Mesenchymal stem cell (in vitro differentiated cells and primary cell): ENCODE measurements around the gene COL18A1.
A peak's percentile ranks its signal among the peaks of the same experiment; 100 is the strongest.

Experiments used
- DNase-seq: peaks from one replicate; pipeline ENCODE4 v3.0.0-alpha.2; 2013
- H2AFZ ChIP-seq: one replicate; pipeline ENCODE4 v1.6.1; 2013; ENCODE audit warnings: low read depth, mild to moderate bottlenecking, control low read depth, inconsistent platforms, low read length, moderate library complexity
- H2AK5ac ChIP-seq: 2 replicates; pipeline ENCODE4 v1.6.1; 2013; ENCODE audit warnings: low read length, moderate library complexity, mild to moderate bottlenecking, inconsistent platforms; ENCODE audit not compliant: severe bottlenecking
- H2BK120ac ChIP-seq: one replicate; pipeline ENCODE4 v1.6.1; 2013; ENCODE audit warnings: low read depth, mild to moderate bottlenecking, inconsistent platforms, low read length, moderate library complexity
- H2BK12ac ChIP-seq, 2 experiments: one replicate each; pipeline ENCODE4 v1.6.1; 2013; ENCODE audit warnings: inconsistent platforms in 2 of 2, low read length in 2 of 2, mild to moderate bottlenecking in 2 of 2, moderate library complexity in 2 of 2, control low read depth in 1 of 2
- H2BK15ac ChIP-seq: one replicate; pipeline ENCODE4 v1.6.1; 2013; ENCODE audit warnings: mild to moderate bottlenecking, low read depth, inconsistent platforms; ENCODE audit not compliant: poor library complexity, severe bottlenecking
- H2BK5ac ChIP-seq: 2 replicates; pipeline ENCODE4 v1.6.1; 2013; ENCODE audit warnings: low read depth, mild to moderate bottlenecking, low read length, control low read depth, inconsistent platforms; ENCODE audit not compliant: poor library complexity, severe bottlenecking
- H3K14ac ChIP-seq, 2 experiments: one replicate each; pipeline ENCODE4 v1.6.1; 2013; ENCODE audit warnings: inconsistent platforms in 2 of 2, low read length in 2 of 2, control low read depth in 1 of 2, mild to moderate bottlenecking in 1 of 2, moderate library complexity in 1 of 2
- H3K18ac ChIP-seq, 2 experiments: one replicate each; pipeline ENCODE4 v1.6.1; 2013; ENCODE audit warnings: inconsistent platforms in 2 of 2, low read length in 2 of 2, control low read depth in 1 of 2, low read depth in 1 of 2, mild to moderate bottlenecking in 1 of 2
- H3K23ac ChIP-seq, 2 experiments: one replicate each; pipeline ENCODE4 v1.6.1; 2013; ENCODE audit warnings: inconsistent platforms in 2 of 2, low read length in 2 of 2, mild to moderate bottlenecking in 2 of 2, moderate library complexity in 2 of 2, control low read depth in 1 of 2
- H3K27ac ChIP-seq: 2 replicates; pipeline ENCODE4 v1.5.1; 2013; ENCODE audit warnings: mild to moderate bottlenecking, moderate library complexity, low read length, control low read depth, inconsistent platforms; ENCODE audit not compliant: poor library complexity, severe bottlenecking
- H3K27me3 ChIP-seq, 2 experiments: 2 replicates each; pipeline versions ENCODE4 v1.6.1 to v1.7.0; 2013; ENCODE audit warnings: low read length in 2 of 2, mild to moderate bottlenecking in 2 of 2, moderate library complexity in 2 of 2, control low read depth in 1 of 2, inconsistent platforms in 1 of 2; ENCODE audit not compliant: control insufficient read depth in 1 of 2, insufficient read depth in 1 of 2
- H3K36me3 ChIP-seq, 2 experiments: 2 replicates each; pipeline versions ENCODE4 v1.6.1 to v1.7.0; 2013; ENCODE audit warnings: low read length in 2 of 2, control low read depth in 1 of 2, inconsistent platforms in 1 of 2, low read depth in 1 of 2, mild to moderate bottlenecking in 1 of 2; ENCODE audit not compliant: insufficient read depth in 2 of 2, control insufficient read depth in 1 of 2
- H3K4ac ChIP-seq, 2 experiments: one replicate each; pipeline ENCODE4 v1.6.1; 2013; ENCODE audit warnings: inconsistent platforms in 2 of 2, low read length in 2 of 2, mild to moderate bottlenecking in 2 of 2, moderate library complexity in 2 of 2, control low read depth in 1 of 2, low read depth in 1 of 2
- H3K4me1 ChIP-seq: 2 replicates; pipeline ENCODE4 v1.6.1; 2013; ENCODE audit warnings: low read depth, low read length, control low read depth; ENCODE audit not compliant: control insufficient read depth, insufficient read depth
- H3K4me2 ChIP-seq: 2 replicates; pipeline ENCODE4 v1.6.1; 2013; ENCODE audit warnings: low read length, mild to moderate bottlenecking, inconsistent platforms; ENCODE audit not compliant: poor library complexity, severe bottlenecking
- H3K4me3 ChIP-seq, 2 experiments: 2 replicates each; pipeline versions ENCODE4 v1.5.1 to v1.7.0; 2013; ENCODE audit warnings: low read length in 2 of 2, mild to moderate bottlenecking in 2 of 2, control low read depth in 1 of 2, low read depth in 1 of 2; ENCODE audit not compliant: insufficient read depth in 1 of 2
- H3K79me1 ChIP-seq: replicated peaks from 2 replicates; pipeline ENCODE4 v1.6.1; 2013; ENCODE audit warnings: mild to moderate bottlenecking, control low read depth, low read length, inconsistent platforms; ENCODE audit not compliant: poor library complexity, severe bottlenecking
- H3K9ac ChIP-seq: 2 replicates; pipeline ENCODE4 v1.7.0; 2013; ENCODE audit warnings: mild to moderate bottlenecking, low read length, moderate library complexity
- H3K9me3 ChIP-seq: 2 replicates; pipeline ENCODE4 v1.7.0; 2013; ENCODE audit warnings: mild to moderate bottlenecking, low read length; ENCODE audit not compliant: control insufficient read depth
- H4K8ac ChIP-seq: one replicate; pipeline ENCODE4 v1.6.1; 2013; ENCODE audit warnings: inconsistent platforms, mild to moderate bottlenecking, low read length, moderate library complexity
- H4K91ac ChIP-seq: one replicate; pipeline ENCODE4 v1.6.1; 2013; ENCODE audit warnings: mild to moderate bottlenecking, low read length, inconsistent platforms
- WGBS: methylation state at CpG from one replicate; pipeline ENCODE4 v1.1.7; 2013; ENCODE audit warnings: mixed read lengths; 5-methylcytosine and 5-hydroxymethylcytosine counted together

COL18A1 gene

GRCh38 chr21:45494135-45494850, 89.3 kb downstream of the COL18A1 start:
- H3K9ac ChIP-seq: no peak overlapping the region
- H2BK12ac ChIP-seq: no peak overlapping the region

GRCh38 chr21:45494851-45495680, 90.1 kb downstream of the COL18A1 start:
- Histone ChIP-seq H2AFZ (no peak overlapping the region), H3K36me3 (peaks cover 41 to 99% of the 10 kb centered on the region in 2 experiments), H4K91ac (no peak overlapping the region), H4K8ac (no peak overlapping the region), H3K27me3 (no peaks in the 10 kb centered on the region), H3K4me3 (no peak overlapping the region), H3K4ac (no peak overlapping the region), H3K23ac (no peak overlapping the region), H2BK12ac (no peak overlapping the region), H2BK5ac (no peak overlapping the region), H3K4me2 (no peak overlapping the region), H2BK15ac (no peak overlapping the region), H3K79me1 (peaks cover 38% of the 10 kb centered on the region), H3K27ac (no peak overlapping the region), H3K18ac (no peak overlapping the region), H2BK120ac (no peak overlapping the region), H3K14ac (no peak overlapping the region), H2AK5ac (no peak overlapping the region), H3K9ac (no peak overlapping the region), H3K9me3 (no peaks in the 10 kb centered on the region), H3K4me1 (peaks cover 4% of the 10 kb centered on the region)
- WGBS: 95% methylated on average over 29 of the region's 30 CpGs
- DNase-seq: no peak

More at GRCh38 chr21:45494135-45494850, 89.3 kb downstream of the COL18A1 start:
- Histone ChIP-seq H2AFZ (no peak overlapping the region), H3K36me3 (peaks cover 41 to 98% of the 10 kb centered on the region in 2 experiments), H3K9me3 (no peaks in the 10 kb centered on the region), H3K27ac (no peak overlapping the region), H3K14ac (no peak overlapping the region), H3K27me3 (no peaks in the 10 kb centered on the region), H2AK5ac (no peak overlapping the region), H2BK15ac (no peak overlapping the region), H3K4me2 (no peak overlapping the region), H3K4me3 (no peak overlapping the region), H2BK120ac (no peak overlapping the region), H4K8ac (no peak overlapping the region), H3K79me1 (peaks cover 39% of the 10 kb centered on the region), H3K4me1 (peaks cover 8% of the 10 kb centered on the region), H2BK5ac (no peak overlapping the region), H4K91ac (no peak overlapping the region), H3K4ac (no peak overlapping the region), H3K23ac (no peak overlapping the region), H3K18ac (no peak overlapping the region)
- 98% methylated on average over 27 of the region's 27 CpGs for WGBS
- DNase-seq: no peak

GRCh38 chr21:45496151-45496967, 91.4 kb downstream of the COL18A1 start:
- Histone ChIP-seq H2BK12ac (no peak overlapping the region), H2BK15ac (peak overlapping the region; percentile 9), H3K14ac (no peak overlapping the region), H4K91ac (no peak overlapping the region), H3K4me1 (peaks cover 3% of the 10 kb centered on the region), H3K4me2 (no peak overlapping the region), H3K18ac (no peak overlapping the region), H3K4ac (no peak overlapping the region), H3K4me3 (no peak overlapping the region), H2BK120ac (no peak overlapping the region), H2BK5ac (no peak overlapping the region), H3K36me3 (peaks cover 41 to 92% of the 10 kb centered on the region in 2 experiments), H3K79me1 (peaks cover 32% of the 10 kb centered on the region), H3K27ac (no peak overlapping the region), H2AFZ (no peak overlapping the region), H3K27me3 (no peaks in the 10 kb centered on the region), H3K9me3 (no peaks in the 10 kb centered on the region), H3K23ac (no peak overlapping the region), H4K8ac (no peak overlapping the region), H3K9ac (no peak overlapping the region), H2AK5ac (no peak overlapping the region)
- DNase-seq: no peak
- 96% methylated on average over 17 of the region's 18 CpGs for WGBS
